Chondrocyte (in vitro differentiated cells): ENCODE data around the gene NGEF. TPM values are rescaled to one million over a fixed set of nuclear protein-coding genes. Genes with fewer than 3 reads are reported as not detected.

ENCODE experiments used
- DNase-seq: peaks from one replicate; pipeline ENCODE4 v3.0.0; 2021; ENCODE audit warnings: mixed read lengths, low spot score
- H3K27ac Mint-ChIP-seq: one replicate; pipeline ENCODE4 v1.8.0; 2021; ENCODE audit warnings: mild to moderate bottlenecking, moderate library complexity, mixed read lengths; ENCODE audit not compliant: unreplicated experiment
- H3K27me3 Mint-ChIP-seq: 2 replicates; pipeline ENCODE4 v1.8.0; 2021; ENCODE audit warnings: low read depth, mixed read lengths
- H3K36me3 Mint-ChIP-seq: 2 replicates; pipeline ENCODE4 v1.8.0; 2021; ENCODE audit warnings: low read depth, mixed read lengths
- H3K4me1 Mint-ChIP-seq: 2 replicates; pipeline ENCODE4 v1.8.0; 2021; ENCODE audit warnings: low read depth, mild to moderate bottlenecking, mixed read lengths
- H3K4me3 Mint-ChIP-seq: one replicate; pipeline ENCODE4 v1.8.0; 2021; ENCODE audit warnings: mild to moderate bottlenecking, moderate library complexity, mixed read lengths; ENCODE audit not compliant: unreplicated experiment
- H3K9me3 Mint-ChIP-seq: 2 replicates; pipeline ENCODE4 v1.8.0; 2021; ENCODE audit warnings: low read depth, mixed read lengths
- CTCF ChIP-seq: fragments of 200-600 bp; sonication (generic); IDR thresholded peaks from 2 replicates; pipeline ENCODE4 v1.5.0; 2021; ENCODE audit warnings: antibody characterized with exemption, mild to moderate bottlenecking, moderate library complexity
- total RNA-seq: library from RNA; stranded (reverse); gene quantifications from 3 replicates; pipeline ENCODE4 v1.2.1, GENCODE V29; 2021

NGEF gene
- total RNA-seq, 1 donor from 2014 or later = 0.10 TPM

GRCh38 chr2:232833830-232834229 lies 179.2 kb downstream of the NGEF start:
- H3K27me3 Mint-ChIP-seq = no peaks in the 10 kb centered on the region
- H3K4me3 Mint-ChIP-seq = no peak overlapping the region
- no peaks in the 10 kb centered on the region for H3K9me3 Mint-ChIP-seq
- no peak overlapping the region for H3K27ac Mint-ChIP-seq
- peaks cover 21% of the 10 kb centered on the region for H3K4me1 Mint-ChIP-seq
- no peak for DNase-seq
- peaks cover 26% of the 10 kb centered on the region for H3K36me3 Mint-ChIP-seq
- no peak for TF ChIP-seq CTCF

- peaks cover 26% of the 10 kb centered on the region for H3K36me3 Mint-ChIP-seq
Measured at GRCh38 chr2:232831496-232831895, 181.6 kb downstream of the NGEF start.

GRCh38 chr2:232829988-232830387 lies 183.1 kb downstream of the NGEF start:
- H3K27me3 Mint-ChIP-seq = no peaks in the 10 kb centered on the region
- no peak for DNase-seq
- H3K36me3 Mint-ChIP-seq = peaks cover 31% of the 10 kb centered on the region
- H3K27ac Mint-ChIP-seq = no peak overlapping the region
- H3K4me3 Mint-ChIP-seq = no peak overlapping the region
- H3K4me1 Mint-ChIP-seq = peaks cover 6% of the 10 kb centered on the region
- H3K9me3 Mint-ChIP-seq = no peaks in the 10 kb centered on the region
- no peak for TF ChIP-seq CTCF

More at GRCh38 chr2:232831496-232831895, 181.6 kb downstream of the NGEF start:
- no peak overlapping the region for H3K4me3 Mint-ChIP-seq
- no peaks in the 10 kb centered on the region for H3K27me3 Mint-ChIP-seq
- H3K4me1 Mint-ChIP-seq = peaks cover 6% of the 10 kb centered on the region
- H3K9me3 Mint-ChIP-seq = no peaks in the 10 kb centered on the region
- H3K27ac Mint-ChIP-seq = no peak overlapping the region
- TF ChIP-seq CTCF = no peak
- no peak for DNase-seq

Other genes with a start within 250 kb of the NGEF start
- gene KCNJ13, start 236.7 kb downstream of the NGEF start, total RNA-seq = not detected in 3 replicates
- 2.1 to 3.4 TPM (median 2.2 TPM) in 3 replicates for gene SNORC, start 143.0 kb downstream of the NGEF start, total RNA-seq
- gene NEU2, start 19.4 kb upstream of the NGEF start, total RNA-seq = not detected in 3 replicates
- 0.20 to 0.48 TPM (median 0.21 TPM) in 3 replicates for gene INPP5D, start 47.1 kb upstream of the NGEF start, total RNA-seq
- 23.8 to 25.7 TPM (median 24.8 TPM) in 3 replicates for gene ATG16L1, start 238.4 kb upstream of the NGEF start, total RNA-seq